Esophagus squamous epithelium (tissue), 5 donors: ENCODE results near the gene DIDO1. TPM values are rescaled to one million over a fixed set of nuclear protein-coding genes. Genes with fewer than 3 reads are reported as not detected.

Experiments used
- DNase-seq: peaks from one replicate; lab custom pipeline; 2025; lab: John Stamatoyannopoulos, UW
- H3K27ac ChIP-seq, 4 donors: fragments of 200-600 bp; sonication (generic); one replicate each; pipeline ENCODE4 v1.5.1; 2016 to 2019; ENCODE audit warnings: mild to moderate bottlenecking in 1 of 4
- H3K27me3 ChIP-seq, 4 donors: fragments of 200-600 bp; sonication (generic); 1 replicate in 3 of 4; 2 replicates in 1 of 4; pipeline versions ENCODE4 v1.5.1 to v1.6.0; 2017 to 2021; ENCODE audit warnings: antibody characterized with exemption in 1 of 4
- H3K36me3 ChIP-seq, 3 donors: fragments of 200-600 bp; sonication (generic); one replicate each; pipeline ENCODE4 v1.5.1; 2016 to 2019
- H3K4me1 ChIP-seq, 3 donors: fragments of 200-600 bp; sonication (generic); one replicate each; pipeline ENCODE4 v1.5.1; 2017 to 2019
- H3K4me3 ChIP-seq, 4 donors: fragments of 200-600 bp; sonication (generic); 1 replicate in 3 of 4; 2 replicates in 1 of 4; pipeline ENCODE4 v1.5.1; 2016 to 2019; ENCODE audit warnings: mild to moderate bottlenecking in 2 of 4, moderate library complexity in 1 of 4
- H3K9me3 ChIP-seq, 3 donors: fragments of 200-600 bp; sonication (generic); one replicate each; pipeline ENCODE4 v1.5.1; 2016 to 2019
- CTCF ChIP-seq, 6 experiments: fragments of 450-650 bp in 4 of 6; fragments of 200-600 bp in 2 of 6; sonication (generic) in 2 of 6; IDR thresholded peaks; one replicate each; pipeline ENCODE4 v1.5.1; 2016 to 2019; ENCODE audit warnings: antibody characterized with exemption in 6 of 6, mild to moderate bottlenecking in 4 of 6, moderate library complexity in 4 of 6
- POLR2A ChIP-seq, 4 donors: fragments of 450-650 bp; IDR thresholded peaks; one replicate each; pipeline ENCODE4 v1.6.1; 2017; ENCODE audit warnings: antibody characterized with exemption in 4 of 4, mild to moderate bottlenecking in 4 of 4, moderate library complexity in 3 of 4
- WGBS, 2 donors: methylation state at CpG; one replicate each; pipeline ENCODE4 v1.1.5; 2018; 5-methylcytosine and 5-hydroxymethylcytosine counted together
- intact Hi-C: fragments of 100-400 bp; cut with DNase I; formaldehyde crosslinking; loops from one replicate; pipeline ENCODE4 v1.15.0; 2022
- total RNA-seq, 4 donors: library from RNA; depleted of rRNA; stranded (reverse); fragments of >200 nt; gene quantifications; one replicate each; pipeline ENCODE4 v1.1.0, GENCODE V29; 2016
- donor health status: DM: yes; HTN: yes; CAD: no.

DIDO1 gene
- total RNA-seq, 4 donors from 2014 or later: 27.6 to 57.8 (median 36.7) TPM

DNA sequence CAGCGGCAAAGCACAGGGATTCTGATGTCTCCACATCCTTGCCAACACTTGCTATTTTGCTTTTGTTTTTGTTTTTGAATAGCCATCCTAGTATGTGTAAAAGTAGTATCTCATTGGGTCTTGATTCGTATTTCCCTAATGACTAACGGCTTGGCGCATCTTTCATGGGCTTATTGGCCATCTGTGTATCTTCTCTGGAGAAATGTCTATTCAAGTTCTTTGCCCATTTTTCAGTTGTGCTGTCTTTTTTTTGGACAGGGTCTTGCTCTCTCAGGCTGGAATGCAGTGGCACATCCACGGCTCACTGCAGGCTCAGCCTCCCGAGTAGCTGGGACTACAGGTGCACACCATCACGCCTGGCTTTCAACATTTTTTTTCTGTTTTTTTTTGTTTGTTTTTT is 82.1 kb downstream of the DIDO1 start:
- Histone ChIP-seq H3K27me3 (peaks cover 0 to 6% (median 0%) of the 10 kb centered on the region in 4 donors), H3K36me3 (peaks cover 0 to 17% (median 0%) of the 10 kb centered on the region in 3 donors), H3K4me1 (no peaks in the 10 kb centered on the region), H3K27ac (no peak overlapping the region), H3K9me3 (no peaks in the 10 kb centered on the region), H3K4me3 (no peak overlapping the region)
- WGBS, 2 donors: 90 to 96% methylated on average over 7 of the region's 7 CpGs
- intact Hi-C loops: no loop called here
- no peak for TF ChIP-seq POLR2A (IDR thresholded peaks at IDR 0.05)
- TF ChIP-seq CTCF (IDR thresholded peaks at IDR 0.05): no peak
- DNase-seq: no peak

GRCh38 chr20:62843656-62844055 is 82.6 kb downstream of the DIDO1 start:
- Histone ChIP-seq H3K36me3 (peaks cover 0 to 13% (median 0%) of the 10 kb centered on the region in 3 donors), H3K4me1 (no peaks in the 10 kb centered on the region), H3K9me3 (no peaks in the 10 kb centered on the region), H3K27me3 (peaks cover 0 to 6% (median 0%) of the 10 kb centered on the region in 4 donors), H3K27ac (no peak overlapping the region), H3K4me3 (no peak overlapping the region)
- WGBS, 2 donors: 76 to 85% methylated on average over 10 of the region's 10 CpGs
- no peak for DNase-seq
- intact Hi-C loops: no loop called here
- TF ChIP-seq CTCF (IDR thresholded peaks at IDR 0.05) (no peak), POLR2A (IDR thresholded peaks at IDR 0.05) (no peak)

- Histone ChIP-seq H3K27ac (no peak overlapping the region), H3K27me3 (peaks cover 0 to 12% (median 0%) of the 10 kb centered on the region in 4 donors), H3K36me3 (peaks cover 0 to 13% (median 0%) of the 10 kb centered on the region in 3 donors), H3K4me1 (peaks cover 0 to 10% (median 0%) of the 10 kb centered on the region in 3 donors), H3K4me3 (no peak overlapping the region), H3K9me3 (no peaks in the 10 kb centered on the region)
- WGBS, 2 donors: 76 to 90% methylated on average over 16 of the region's 16 CpGs
- TF ChIP-seq POLR2A (IDR thresholded peaks at IDR 0.05) (no peak), CTCF (IDR thresholded peaks at IDR 0.05) (no peak)
- no peak for DNase-seq
- intact Hi-C loops: no loop called here
Measured at GRCh38 chr20:62841705-62842212, 84.5 kb downstream of the DIDO1 start.

DNA sequence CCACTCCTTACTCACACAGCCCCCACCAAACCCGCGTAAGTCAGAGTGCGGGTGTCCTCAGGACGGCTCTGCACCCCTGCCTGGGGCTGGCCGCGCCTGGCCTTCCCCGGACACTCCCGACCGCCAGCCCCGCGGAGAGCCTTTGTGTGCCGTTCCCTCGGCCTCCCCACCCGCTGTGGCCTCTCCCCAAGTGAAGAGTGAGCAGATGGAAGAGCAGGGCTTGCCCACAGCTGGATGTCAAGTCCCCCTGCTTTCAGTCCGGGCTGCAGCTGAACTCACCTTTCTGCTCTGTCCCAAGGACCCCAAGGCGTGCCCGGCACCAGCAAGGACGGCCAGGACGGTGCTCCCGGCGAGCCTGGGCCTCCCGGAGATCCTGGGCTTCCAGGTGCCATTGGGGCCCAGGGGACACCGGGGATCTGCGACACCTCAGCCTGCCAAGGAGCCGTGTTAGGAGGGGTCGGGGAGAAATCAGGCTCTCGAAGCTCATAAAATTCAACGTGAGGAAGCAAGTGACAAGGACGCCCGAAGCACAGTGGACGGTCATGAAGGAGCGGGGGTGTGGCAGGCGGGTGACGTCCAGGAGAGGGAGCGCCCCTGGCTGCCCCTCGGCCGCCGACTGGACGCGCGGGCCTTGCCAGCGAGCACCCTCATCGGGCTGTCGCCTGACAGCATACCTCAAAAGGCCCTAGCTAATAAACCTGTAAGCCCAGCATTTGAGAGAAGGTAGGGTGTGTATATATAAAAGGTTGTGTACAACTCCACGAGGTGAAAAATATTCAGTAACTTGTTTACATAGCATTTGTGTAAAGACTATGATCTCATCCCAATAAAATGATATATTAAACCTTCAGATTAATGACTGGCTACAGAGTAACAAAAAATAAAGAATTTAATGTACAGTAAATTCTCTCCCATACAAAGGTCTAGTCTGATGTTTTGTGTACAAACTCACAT is 85.8 kb downstream of the DIDO1 start:
- WGBS, 2 donors: 83 to 90% methylated on average over 24 to 26 of the region's 45 CpGs
- no peak for DNase-seq
- intact Hi-C loops: no loop called here
- Histone ChIP-seq H3K9me3 (no peaks in the 10 kb centered on the region), H3K27ac (no peak overlapping the region), H3K36me3 (peaks cover 0 to 9% (median 0%) of the 10 kb centered on the region in 3 donors), H3K27me3 (peaks cover 0 to 22% (median 0%) of the 10 kb centered on the region in 4 donors), H3K4me1 (peaks cover 0 to 19% (median 0%) of the 10 kb centered on the region in 3 donors), H3K4me3 (no peak overlapping the region)
- no peak for TF ChIP-seq CTCF (IDR thresholded peaks at IDR 0.05)
- TF ChIP-seq POLR2A (IDR thresholded peaks at IDR 0.05): no peak

- TF ChIP-seq POLR2A (IDR thresholded peaks at IDR 0.05) (no peak), CTCF (IDR thresholded peaks at IDR 0.05) (no peak)
- no peak for DNase-seq
- Histone ChIP-seq H3K9me3 (no peaks in the 10 kb centered on the region), H3K36me3 (peaks cover 0 to 2% (median 0%) of the 10 kb centered on the region in 3 donors), H3K4me1 (peaks cover 0 to 19% (median 0%) of the 10 kb centered on the region in 3 donors), H3K4me3 (no peak overlapping the region), H3K27ac (no peak overlapping the region), H3K27me3 (peaks cover 0 to 22% (median 0%) of the 10 kb centered on the region in 4 donors)
- whole genome bisulfite sequencing, 2 donors: 82 to 94% methylated on average over 7 to 11 of the region's 11 CpGs
- intact Hi-C loops: no loop called here
Measured at GRCh38 chr20:62839816-62840215, 86.5 kb downstream of the DIDO1 start.
